Ishikawa (cell line): ENCODE results near the gene EVL.

ENCODE experiments used
- CEBPB ChIP-seq: IDR thresholded peaks from 2 replicates; pipeline ENCODE4 v1.6.1; 2012
- CREB1 ChIP-seq: IDR thresholded peaks from 2 replicates; pipeline ENCODE4 v1.6.1; 2012; ENCODE audit warnings: low read depth
- EP300 ChIP-seq: IDR thresholded peaks from 2 replicates; pipeline ENCODE4 v1.6.1; 2012; ENCODE audit warnings: borderline replicate concordance
- FOXM1 ChIP-seq: IDR thresholded peaks from 2 replicates; pipeline ENCODE4 v1.6.1; 2012; ENCODE audit warnings: low read depth, borderline replicate concordance
- NFIC ChIP-seq: IDR thresholded peaks from 2 replicates; pipeline ENCODE4 v1.6.1; 2012
- RAD21 ChIP-seq: IDR thresholded peaks from 2 replicates; pipeline ENCODE4 v1.6.1; 2012; ENCODE audit warnings: low read depth
- REST ChIP-seq: IDR thresholded peaks from 2 replicates; pipeline ENCODE4 v1.6.1; 2012; ENCODE audit warnings: low read depth, mild to moderate bottlenecking
- TEAD4 ChIP-seq: IDR thresholded peaks from 2 replicates; pipeline ENCODE4 v1.6.1; 2012
- YY1 ChIP-seq: IDR thresholded peaks from 2 replicates; pipeline ENCODE4 v1.6.1; 2012; ENCODE audit warnings: low read depth
- ZBTB7A ChIP-seq: IDR thresholded peaks from 2 replicates; pipeline ENCODE4 v1.6.1; 2012; ENCODE audit warnings: low read depth

- TF ChIP-seq EP300 (no peak), YY1 (no peak), RAD21 (no peak), CEBPB (no peak), ZBTB7A (no peak), FOXM1 (no peak), TEAD4 (no peak), REST (no peak), CREB1 (no peak), NFIC (no peak)
These were observed 105.7 kb downstream of the EVL start for GRCh38 chr14:100170880-100171279.
